Tibial nerve (tissue), 4 donors: ENCODE data around the gene ZFAND3. TPM values are rescaled to one million over a fixed set of nuclear protein-coding genes. Genes with fewer than 3 reads are reported as not detected.

Experiments used
- DNase-seq, 2 donors: peaks; one replicate each; pipeline ENCODE4 v3.0.0-alpha.2; 2019; ENCODE audit warnings: low spot score in 2 of 2
- H3K27ac ChIP-seq, 4 donors: fragments of 200-600 bp; sonication (generic) in 3 of 4; one replicate each; pipeline ENCODE4 v1.5.1; 2017 to 2019; ENCODE audit warnings: mild to moderate bottlenecking in 1 of 4
- H3K27me3 ChIP-seq, 2 donors: fragments of 200-600 bp; sonication (generic) in 1 of 2; one replicate each; pipeline versions ENCODE4 v1.5.1 to v1.6.0; 2017 to 2019
- H3K36me3 ChIP-seq, 3 donors: fragments of 200-600 bp; sonication (generic); one replicate each; pipeline ENCODE4 v1.5.1; 2018 to 2019
- H3K4me1 ChIP-seq, 4 donors: fragments of 200-600 bp; sonication (generic) in 3 of 4; one replicate each; pipeline ENCODE4 v1.5.1; 2017 to 2019
- H3K4me3 ChIP-seq, 4 donors: fragments of 200-600 bp; sonication (generic) in 3 of 4; one replicate each; pipeline ENCODE4 v1.5.1; 2017 to 2019; ENCODE audit warnings: mild to moderate bottlenecking in 1 of 4, moderate library complexity in 1 of 4
- H3K9me3 ChIP-seq, 4 donors: fragments of 200-600 bp; sonication (generic) in 3 of 4; one replicate each; pipeline ENCODE4 v1.5.1; 2017 to 2019
- CTCF ChIP-seq, 5 experiments: fragments of 200-600 bp in 3 of 5; fragments of 450-650 bp in 2 of 5; sonication (generic) in 3 of 5; IDR thresholded peaks; one replicate each; pipeline ENCODE4 v1.5.1; 2016 to 2019; ENCODE audit warnings: antibody characterized with exemption in 5 of 5, mild to moderate bottlenecking in 3 of 5, moderate library complexity in 2 of 5
- EP300 ChIP-seq, 2 donors: sonication (generic); formaldehyde crosslinking; IDR thresholded peaks; one replicate each; pipeline ENCODE4 v1.6.1; 2017; ENCODE audit warnings: antibody characterized with exemption in 2 of 2, mild to moderate bottlenecking in 1 of 2
- POLR2A ChIP-seq, 2 donors: fragments of 450-650 bp; IDR thresholded peaks; one replicate each; pipeline ENCODE4 v1.6.1; 2017; ENCODE audit warnings: antibody characterized with exemption in 2 of 2, mild to moderate bottlenecking in 2 of 2, moderate library complexity in 2 of 2
- WGBS, 2 donors: methylation state at CpG; one replicate each; pipeline ENCODE4 v1.1.5; 2018; 5-methylcytosine and 5-hydroxymethylcytosine counted together
- small RNA-seq: library from RNA; depleted of rRNA; stranded (forward); fragments of <200 nt; gene quantifications from one replicate; pipeline ENCODE3, GENCODE V24; 2016
- total RNA-seq, 4 donors: library from RNA; depleted of rRNA; stranded (reverse); fragments of >200 nt; gene quantifications; one replicate each; pipeline ENCODE4 v1.1.0, GENCODE V29; 2016

Gene ZFAND3
- total RNA-seq, 4 donors from 2014 or later, result 30.1 to 47.9 (median 39.1) TPM

GRCh38 chr6:38195113-38195635, 375.6 kb downstream of the ZFAND3 start:
- 89 to 96% methylated on average over 5 of the region's 5 CpGs for WGBS, 2 donors
- no peak for TF ChIP-seq EP300 (IDR thresholded peaks at IDR 0.05)
- no peaks in the 10 kb centered on the region for H3K27me3 ChIP-seq

GRCh38 chr6:38198219-38198618, 378.7 kb downstream of the ZFAND3 start:
- no peaks in the 10 kb centered on the region for H3K9me3 ChIP-seq
- 91 to 95% methylated on average over 8 of the region's 8 CpGs for WGBS, 2 donors
- no peak for DNase-seq

More at GRCh38 chr6:38195113-38195635, 375.6 kb downstream of the ZFAND3 start:
- Histone ChIP-seq H3K27ac (no peak overlapping the region), H3K36me3 (peaks cover 0 to 9% (median 0%) of the 10 kb centered on the region in 3 donors), H3K4me3 (no peak overlapping the region), H3K4me1 (peaks cover 0 to 12% (median 0%) of the 10 kb centered on the region in 4 donors), H3K9me3 (no peaks in the 10 kb centered on the region)
- no peak for DNase-seq

More at GRCh38 chr6:38198219-38198618, 378.7 kb downstream of the ZFAND3 start:
- Histone ChIP-seq H3K36me3 (no peaks in the 10 kb centered on the region), H3K27me3 (no peaks in the 10 kb centered on the region), H3K4me1 (peaks cover 0 to 12% (median 0%) of the 10 kb centered on the region in 4 donors), H3K4me3 (no peak overlapping the region), H3K27ac (no peak overlapping the region)
- no peak for TF ChIP-seq POLR2A (IDR thresholded peaks at IDR 0.05)
- no peak for TF ChIP-seq EP300 (IDR thresholded peaks at IDR 0.05)
- TF ChIP-seq CTCF (IDR thresholded peaks at IDR 0.05), result no peak

Small RNA genes within 50 kb of the gene (small RNA-seq; reads per million reads assigned to genes)
- gene RN7SL285P, result not detected
- gene RNU1-87P, result not detected

Other genes with a start within 250 kb of the ZFAND3 start
- 10 to 100 TPM in 1 of 4 donors, 1 to 10 TPM in 3; 2.4 to 12.0 (median 4.9) TPM for gene MDGA1, start 121.8 kb upstream of the ZFAND3 start, total RNA-seq